Measurements from ENCODE around the gene NBAS.

Gene NBAS

GRCh38 chr2:15553519-15553918 lies 7.6 kb downstream of the NBAS start:
- Histone ChIP-seq H3K9me3 (ENCODE audit: control extremely low read depth in 1 of 5, control insufficient read depth in 4 of 5, insufficient read depth in 2 of 5, low read depth in 1 of 5, low read length in 4 of 5) (no peaks in the 10 kb centered on the region), H3K4me1 (ENCODE audit: control extremely low read depth in 1 of 4, control insufficient read depth in 4 of 4, insufficient read depth in 4 of 4, low read length in 3 of 4) (peaks cover 0 to 6% (median 3%) of the 10 kb centered on the region in 4 experiments), H3K27me3 (replicated peaks in 2 of 5; ENCODE audit: control insufficient read depth in 4 of 5, insufficient read depth in 5 of 5, low read length in 4 of 5) (no peaks in the 10 kb centered on the region), H3K36me3 (ENCODE audit: control insufficient read depth in 4 of 4, insufficient read depth in 4 of 4, low read length in 3 of 4) (peaks cover 7 to 25% (median 16%) of the 10 kb centered on the region in 4 experiments), H3K27ac (ENCODE audit: insufficient read depth in 1 of 2, low read depth in 1 of 2, low read length in 2 of 2, poor library complexity in 1 of 2, severe bottlenecking in 2 of 2) (peak overlapping the region in 1 of 2 experiments; percentile 81), H3K4me3 (ENCODE audit: control insufficient read depth in 1 of 7, extremely low read depth in 1 of 7, insufficient read depth in 4 of 7, low read depth in 2 of 7, low read length in 6 of 7) (no peak overlapping the region)
- POLR2A ChIA-PET, result no interaction called here
- CTCF ChIA-PET, result interaction anchor here (0.9 to 2.1 kb wide), 6 partner anchors 7 to 43 kb away, joined by 3 to 9 read pairs (median 4); no protein-coding TSS in a partner anchor
- no peak for DNase-seq
- 100% methylated on average over 1 of the region's 1 CpG for WGBS (ENCODE audit: insufficient coverage)

DNA sequence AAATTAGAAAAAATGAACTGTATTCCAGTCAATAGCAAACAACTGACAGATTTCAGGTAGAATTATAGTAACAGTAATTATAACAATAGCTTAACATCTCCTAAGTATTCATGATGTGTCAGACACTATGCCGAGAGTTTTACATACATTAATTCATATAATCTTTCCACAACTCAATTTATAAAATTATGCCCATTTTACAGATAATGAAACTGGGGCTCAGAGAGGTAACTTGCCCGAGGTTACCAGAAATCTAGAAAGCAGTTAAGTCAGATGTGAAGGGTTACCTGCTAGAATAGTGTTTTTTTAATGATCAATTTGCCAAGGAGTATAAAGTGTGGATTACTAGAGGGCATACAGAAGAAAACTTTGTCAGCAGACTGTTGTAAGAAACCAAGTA lies 12.2 kb downstream of the NBAS start:
- POLR2A ChIA-PET, result no interaction called here

DNA sequence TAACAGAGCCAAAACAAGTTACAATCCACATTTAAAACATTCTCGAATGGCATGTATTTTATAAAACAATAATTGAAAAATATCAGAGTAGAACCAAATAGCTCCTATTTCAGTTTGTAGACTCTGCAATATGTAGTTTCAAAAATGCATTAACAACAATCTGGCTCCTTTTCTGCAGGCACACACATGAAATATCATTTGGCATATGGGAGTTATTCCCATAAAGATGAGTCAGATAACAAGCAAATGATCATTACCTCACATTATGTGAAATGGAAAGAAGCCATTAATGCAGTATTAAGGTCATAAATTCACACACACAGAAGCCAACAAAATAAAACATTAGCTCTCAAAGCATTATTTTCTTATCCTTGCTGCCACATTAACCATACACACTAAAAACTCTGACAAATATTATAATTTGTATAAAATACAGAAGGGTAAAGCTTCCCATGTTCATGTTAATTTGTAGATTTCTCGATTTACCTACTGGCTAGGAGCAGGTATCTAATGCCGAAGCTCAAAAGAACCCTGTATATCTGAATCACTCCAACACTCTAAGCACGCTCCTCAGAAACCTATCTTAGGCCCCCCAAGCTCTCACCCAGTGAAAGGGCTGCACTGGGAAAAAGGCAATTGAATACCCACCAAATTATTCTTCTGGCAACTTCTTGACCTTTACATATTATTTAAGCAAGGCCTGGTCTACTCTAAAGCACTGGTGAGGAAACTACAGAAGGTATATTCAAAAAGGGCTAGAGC lies 13.8 kb downstream of the NBAS start:
- POLR2A ChIA-PET, result no interaction called here
- CTCF ChIA-PET, result interaction anchor here (0.6 to 1.8 kb wide), 6 partner anchors 9 to 54 kb away, joined by 3 to 8 read pairs (median 4); no protein-coding TSS in a partner anchor
- no peak overlapping the region for H3K4me3 ChIP-seq (ENCODE audit: control insufficient read depth in 1 of 7, extremely low read depth in 1 of 7, insufficient read depth in 4 of 7, low read depth in 2 of 7, low read length in 6 of 7)
- H3K9me3 ChIP-seq (ENCODE audit: control extremely low read depth in 1 of 5, control insufficient read depth in 4 of 5, insufficient read depth in 2 of 5, low read depth in 1 of 5, low read length in 4 of 5), result no peaks in the 10 kb centered on the region
- H3K36me3 ChIP-seq (ENCODE audit: control insufficient read depth in 4 of 4, insufficient read depth in 4 of 4, low read length in 3 of 4), result peaks cover 4 to 19% (median 10%) of the 10 kb centered on the region in 4 experiments
- DNase-seq, result no peak
- WGBS (ENCODE audit: insufficient coverage), result 100% methylated on average over 1 of the region's 4 CpGs
- H3K27me3 ChIP-seq (replicated peaks in 2 of 5; ENCODE audit: control insufficient read depth in 4 of 5, insufficient read depth in 5 of 5, low read length in 4 of 5), result no peaks in the 10 kb centered on the region
- H3K27ac ChIP-seq (ENCODE audit: insufficient read depth in 1 of 2, low read depth in 1 of 2, low read length in 2 of 2, poor library complexity in 1 of 2, severe bottlenecking in 2 of 2), result no peak overlapping the region
- no peaks in the 10 kb centered on the region for H3K4me1 ChIP-seq (ENCODE audit: control extremely low read depth in 1 of 4, control insufficient read depth in 4 of 4, insufficient read depth in 4 of 4, low read length in 3 of 4)

More for the DNA sequence above, 12.2 kb downstream of the NBAS start:
- DNase-seq, result no peak
- CTCF ChIA-PET, result no interaction called here
- no peaks in the 10 kb centered on the region for H3K9me3 ChIP-seq (ENCODE audit: control extremely low read depth in 1 of 5, control insufficient read depth in 4 of 5, insufficient read depth in 2 of 5, low read depth in 1 of 5, low read length in 4 of 5)
- H3K4me1 ChIP-seq (ENCODE audit: control extremely low read depth in 1 of 4, control insufficient read depth in 4 of 4, insufficient read depth in 4 of 4, low read length in 3 of 4), result no peaks in the 10 kb centered on the region
- no peak overlapping the region for H3K4me3 ChIP-seq (ENCODE audit: control insufficient read depth in 1 of 7, extremely low read depth in 1 of 7, insufficient read depth in 4 of 7, low read depth in 2 of 7, low read length in 6 of 7)
- H3K27me3 ChIP-seq (replicated peaks in 2 of 5; ENCODE audit: control insufficient read depth in 4 of 5, insufficient read depth in 5 of 5, low read length in 4 of 5), result no peaks in the 10 kb centered on the region
- H3K36me3 ChIP-seq (ENCODE audit: control insufficient read depth in 4 of 4, insufficient read depth in 4 of 4, low read length in 3 of 4), result peaks cover 6 to 29% (median 10%) of the 10 kb centered on the region in 4 experiments
- WGBS (ENCODE audit: insufficient coverage), result 100% methylated on average over 1 of the region's 2 CpGs
- no peak overlapping the region for H3K27ac ChIP-seq (ENCODE audit: insufficient read depth in 1 of 2, low read depth in 1 of 2, low read length in 2 of 2, poor library complexity in 1 of 2, severe bottlenecking in 2 of 2)

DNA sequence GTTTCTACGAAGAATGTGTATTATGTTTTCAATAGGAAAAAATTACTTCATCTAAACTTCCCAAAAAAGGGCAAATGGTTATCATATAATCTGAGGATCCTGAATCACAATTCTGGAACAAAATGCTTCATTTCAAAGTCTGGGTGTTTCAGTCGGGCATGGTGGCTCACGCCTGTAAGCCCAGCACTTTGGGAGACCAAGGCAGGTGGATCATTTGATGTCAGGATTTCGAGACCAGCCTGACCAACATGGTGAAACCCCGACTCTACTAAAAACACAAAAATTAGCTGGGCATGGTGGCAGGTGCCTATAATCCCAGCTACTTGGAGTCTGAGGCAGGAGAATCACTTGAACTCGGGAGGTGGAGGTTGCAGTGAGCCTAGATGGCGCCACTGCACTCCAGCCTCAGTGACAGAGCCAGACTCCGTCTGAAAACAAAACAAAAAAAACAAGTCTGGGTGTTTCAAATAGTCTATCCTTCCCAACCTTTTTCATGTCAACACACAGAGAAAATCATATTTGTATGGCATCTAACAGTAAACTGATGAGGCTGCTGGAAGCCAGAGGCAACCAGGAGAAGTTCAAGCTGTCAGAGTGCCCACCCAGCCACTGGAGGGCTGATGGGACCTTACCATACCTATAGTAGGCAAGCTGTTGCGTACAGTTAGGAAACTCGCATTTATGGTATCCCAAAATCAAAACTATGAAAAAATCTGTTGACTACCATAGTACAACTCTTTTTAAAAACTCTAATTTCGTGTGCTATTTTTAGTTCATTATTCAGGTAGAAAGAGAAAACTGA lies 14.6 kb downstream of the NBAS start:
- Histone ChIP-seq H3K4me3 (ENCODE audit: control insufficient read depth in 1 of 7, extremely low read depth in 1 of 7, insufficient read depth in 4 of 7, low read depth in 2 of 7, low read length in 6 of 7) (no peak overlapping the region), H3K4me1 (ENCODE audit: control extremely low read depth in 1 of 4, control insufficient read depth in 4 of 4, insufficient read depth in 4 of 4, low read length in 3 of 4) (no peaks in the 10 kb centered on the region), H3K36me3 (ENCODE audit: control insufficient read depth in 4 of 4, insufficient read depth in 4 of 4, low read length in 3 of 4) (peaks cover 2 to 17% (median 7%) of the 10 kb centered on the region in 4 experiments), H3K27ac (ENCODE audit: insufficient read depth in 1 of 2, low read depth in 1 of 2, low read length in 2 of 2, poor library complexity in 1 of 2, severe bottlenecking in 2 of 2) (no peak overlapping the region), H3K27me3 (replicated peaks in 2 of 5; ENCODE audit: control insufficient read depth in 4 of 5, insufficient read depth in 5 of 5, low read length in 4 of 5) (no peaks in the 10 kb centered on the region), H3K9me3 (ENCODE audit: control extremely low read depth in 1 of 5, control insufficient read depth in 4 of 5, insufficient read depth in 2 of 5, low read depth in 1 of 5, low read length in 4 of 5) (no peaks in the 10 kb centered on the region)
- no peak for DNase-seq
- CTCF ChIA-PET, result interaction anchor here (0.6 to 1.8 kb wide), 8 partner anchors 10 to 53 kb away, joined by 3 to 8 read pairs (median 4); no protein-coding TSS in a partner anchor
- WGBS (ENCODE audit: insufficient coverage), result 96% methylated on average over 4 of the region's 11 CpGs
- POLR2A ChIA-PET, result no interaction called here

GRCh38 chr2:15544227-15544626 lies 16.9 kb downstream of the NBAS start:
- Histone ChIP-seq H3K27me3 (replicated peaks in 2 of 5; ENCODE audit: control insufficient read depth in 4 of 5, insufficient read depth in 5 of 5, low read length in 4 of 5) (no peaks in the 10 kb centered on the region), H3K4me1 (ENCODE audit: control extremely low read depth in 1 of 4, control insufficient read depth in 4 of 4, insufficient read depth in 4 of 4, low read length in 3 of 4) (no peaks in the 10 kb centered on the region), H3K36me3 (ENCODE audit: control insufficient read depth in 4 of 4, insufficient read depth in 4 of 4, low read length in 3 of 4) (peaks cover 6 to 19% (median 7%) of the 10 kb centered on the region in 4 experiments), H3K4me3 (ENCODE audit: control insufficient read depth in 1 of 7, extremely low read depth in 1 of 7, insufficient read depth in 4 of 7, low read depth in 2 of 7, low read length in 6 of 7) (no peak overlapping the region), H3K9me3 (ENCODE audit: control extremely low read depth in 1 of 5, control insufficient read depth in 4 of 5, insufficient read depth in 2 of 5, low read depth in 1 of 5, low read length in 4 of 5) (no peaks in the 10 kb centered on the region), H3K27ac (ENCODE audit: insufficient read depth in 1 of 2, low read depth in 1 of 2, low read length in 2 of 2, poor library complexity in 1 of 2, severe bottlenecking in 2 of 2) (no peak overlapping the region)
- WGBS (ENCODE audit: insufficient coverage), result no CpG with 5 or more reads among the region's 2 CpGs
- DNase-seq, result no peak
- ChIA-PET CTCF (interaction anchor here (0.8 to 1.3 kb wide), 3 partner anchors 33 to 142 kb away, joined by 3 to 5 read pairs (median 4); no protein-coding TSS in a partner anchor), POLR2A (no interaction called here)

- H3K36me3 ChIP-seq (ENCODE audit: control insufficient read depth in 4 of 4, insufficient read depth in 4 of 4, low read length in 3 of 4), result peaks cover 0 to 14% (median 9%) of the 10 kb centered on the region in 4 experiments
- 100% methylated on average over 3 of the region's 6 CpGs for WGBS (ENCODE audit: insufficient coverage)
- no peaks in the 10 kb centered on the region for H3K4me1 ChIP-seq (ENCODE audit: control extremely low read depth in 1 of 4, control insufficient read depth in 4 of 4, insufficient read depth in 4 of 4, low read length in 3 of 4)
- no peaks in the 10 kb centered on the region for H3K27me3 ChIP-seq (replicated peaks in 2 of 5; ENCODE audit: control insufficient read depth in 4 of 5, insufficient read depth in 5 of 5, low read length in 4 of 5)
- DNase-seq, result no peak
- H3K9me3 ChIP-seq (ENCODE audit: control extremely low read depth in 1 of 5, control insufficient read depth in 4 of 5, insufficient read depth in 2 of 5, low read depth in 1 of 5, low read length in 4 of 5), result no peaks in the 10 kb centered on the region
- no peak overlapping the region for H3K4me3 ChIP-seq (ENCODE audit: control insufficient read depth in 1 of 7, extremely low read depth in 1 of 7, insufficient read depth in 4 of 7, low read depth in 2 of 7, low read length in 6 of 7)
- ChIA-PET POLR2A (no interaction called here), CTCF (interaction anchor here (1.2 kb wide), 1 partner anchor 34 kb away, joined by 5 read pairs; no protein-coding TSS in a partner anchor)
- no peak overlapping the region for H3K27ac ChIP-seq (ENCODE audit: insufficient read depth in 1 of 2, low read depth in 1 of 2, low read length in 2 of 2, poor library complexity in 1 of 2, severe bottlenecking in 2 of 2)
Observed at GRCh38 chr2:15543541-15543940, 17.6 kb downstream of the NBAS start.

DNA sequence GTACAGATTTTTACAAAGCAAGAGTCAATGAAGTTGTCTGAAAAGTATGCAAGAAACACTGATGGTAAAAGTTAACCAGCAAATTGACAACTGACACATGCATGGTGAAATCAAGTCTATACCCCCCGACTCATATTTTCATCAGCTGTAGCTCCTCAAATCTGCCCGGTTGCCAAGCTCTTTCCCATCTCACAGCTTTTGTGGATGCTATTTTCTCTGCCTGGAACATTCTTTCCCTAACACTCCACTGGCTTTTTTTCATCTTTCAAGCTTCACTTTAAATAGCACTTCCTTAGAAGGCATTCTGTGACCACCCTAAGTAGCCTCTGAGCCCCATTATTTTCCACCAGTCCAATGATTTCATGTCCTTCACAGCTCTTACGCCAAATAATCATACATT lies 18.1 kb downstream of the NBAS start:
- CTCF ChIA-PET, result no interaction called here

More for the DNA sequence above, 18.1 kb downstream of the NBAS start:
- peaks cover 0 to 15% (median 9%) of the 10 kb centered on the region in 4 experiments for H3K36me3 ChIP-seq (ENCODE audit: control insufficient read depth in 4 of 4, insufficient read depth in 4 of 4, low read length in 3 of 4)
- H3K4me1 ChIP-seq (ENCODE audit: control extremely low read depth in 1 of 4, control insufficient read depth in 4 of 4, insufficient read depth in 4 of 4, low read length in 3 of 4), result no peaks in the 10 kb centered on the region
- H3K9me3 ChIP-seq (ENCODE audit: control extremely low read depth in 1 of 5, control insufficient read depth in 4 of 5, insufficient read depth in 2 of 5, low read depth in 1 of 5, low read length in 4 of 5), result no peaks in the 10 kb centered on the region
- DNase-seq, result no peak
- H3K27me3 ChIP-seq (replicated peaks in 2 of 5; ENCODE audit: control insufficient read depth in 4 of 5, insufficient read depth in 5 of 5, low read length in 4 of 5), result no peaks in the 10 kb centered on the region
- 80% methylated on average over 1 of the region's 3 CpGs for WGBS (ENCODE audit: insufficient coverage)
- POLR2A ChIA-PET, result no interaction called here
- H3K27ac ChIP-seq (ENCODE audit: insufficient read depth in 1 of 2, low read depth in 1 of 2, low read length in 2 of 2, poor library complexity in 1 of 2, severe bottlenecking in 2 of 2), result no peak overlapping the region
- H3K4me3 ChIP-seq (ENCODE audit: control insufficient read depth in 1 of 7, extremely low read depth in 1 of 7, insufficient read depth in 4 of 7, low read depth in 2 of 7, low read length in 6 of 7), result no peak overlapping the region

All from common myeloid progenitor, CD34-positive (primary cell).